Tibial nerve (tissue), 4 donors: ENCODE data around the gene CD37.

ENCODE experiments used
- CTCF ChIP-seq, 5 experiments: fragments of 200-600 bp in 3 of 5; fragments of 450-650 bp in 2 of 5; sonication (generic) in 3 of 5; IDR thresholded peaks; one replicate each; pipeline ENCODE4 v1.5.1; 2016 to 2019; ENCODE audit warnings: antibody characterized with exemption in 5 of 5, mild to moderate bottlenecking in 3 of 5, moderate library complexity in 2 of 5
- EP300 ChIP-seq, 2 donors: sonication (generic); formaldehyde crosslinking; IDR thresholded peaks; one replicate each; pipeline ENCODE4 v1.6.1; 2017; ENCODE audit warnings: antibody characterized with exemption in 2 of 2, mild to moderate bottlenecking in 1 of 2
- POLR2A ChIP-seq, 2 donors: fragments of 450-650 bp; IDR thresholded peaks; one replicate each; pipeline ENCODE4 v1.6.1; 2017; ENCODE audit warnings: antibody characterized with exemption in 2 of 2, mild to moderate bottlenecking in 2 of 2, moderate library complexity in 2 of 2

GRCh38 chr19:49324801-49325576 is 10.2 kb upstream of the CD37 start, which contains the start of gene SLC6A16:
- TF ChIP-seq EP300 (IDR thresholded peaks at IDR 0.05) (no peak), CTCF (IDR thresholded peaks at IDR 0.05) (no peak), POLR2A (IDR thresholded peaks at IDR 0.05) (no peak)
